Measurements from ENCODE around the gene ASB4. TPM values are rescaled to one million over a fixed set of nuclear protein-coding genes. Genes with fewer than 3 reads are reported as not detected.

Gene ASB4
- total RNA-seq, 4 donors from 2014 or later, result 0.19 TPM; not detected in 3

GRCh38 chr7:95530881-95531280 lies 45.1 kb downstream of the ASB4 start:
- WGBS, 2 donors, result 87 to 100% methylated on average over 1 of the region's 1 CpG
- intact Hi-C loops (cut with DNase I), result no loop called here
- Histone ChIP-seq H3K4me1 (peaks cover 0 to 19% (median 0%) of the 10 kb centered on the region in 3 donors), H3K36me3 (no peaks in the 10 kb centered on the region), H3K4me3 (no peak overlapping the region), H3K27ac (no peak overlapping the region), H3K27me3 (no peaks in the 10 kb centered on the region), H3K9me3 (no peaks in the 10 kb centered on the region)
- no peak for TF ChIP-seq POLR2A (IDR thresholded peaks at IDR 0.05)
- TF ChIP-seq, protein P1, sequence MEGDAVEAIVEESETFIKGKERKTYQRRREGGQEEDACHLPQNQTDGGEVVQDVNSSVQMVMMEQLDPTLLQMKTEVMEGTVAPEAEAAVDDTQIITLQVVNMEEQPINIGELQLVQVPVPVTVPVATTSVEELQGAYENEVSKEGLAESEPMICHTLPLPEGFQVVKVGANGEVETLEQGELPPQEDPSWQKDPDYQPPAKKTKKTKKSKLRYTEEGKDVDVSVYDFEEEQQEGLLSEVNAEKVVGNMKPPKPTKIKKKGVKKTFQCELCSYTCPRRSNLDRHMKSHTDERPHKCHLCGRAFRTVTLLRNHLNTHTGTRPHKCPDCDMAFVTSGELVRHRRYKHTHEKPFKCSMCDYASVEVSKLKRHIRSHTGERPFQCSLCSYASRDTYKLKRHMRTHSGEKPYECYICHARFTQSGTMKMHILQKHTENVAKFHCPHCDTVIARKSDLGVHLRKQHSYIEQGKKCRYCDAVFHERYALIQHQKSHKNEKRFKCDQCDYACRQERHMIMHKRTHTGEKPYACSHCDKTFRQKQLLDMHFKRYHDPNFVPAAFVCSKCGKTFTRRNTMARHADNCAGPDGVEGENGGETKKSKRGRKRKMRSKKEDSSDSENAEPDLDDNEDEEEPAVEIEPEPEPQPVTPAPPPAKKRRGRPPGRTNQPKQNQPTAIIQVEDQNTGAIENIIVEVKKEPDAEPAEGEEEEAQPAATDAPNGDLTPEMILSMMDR (IDR thresholded peaks at IDR 0.05), result no peak
- DNase-seq, result no peak

DNA sequence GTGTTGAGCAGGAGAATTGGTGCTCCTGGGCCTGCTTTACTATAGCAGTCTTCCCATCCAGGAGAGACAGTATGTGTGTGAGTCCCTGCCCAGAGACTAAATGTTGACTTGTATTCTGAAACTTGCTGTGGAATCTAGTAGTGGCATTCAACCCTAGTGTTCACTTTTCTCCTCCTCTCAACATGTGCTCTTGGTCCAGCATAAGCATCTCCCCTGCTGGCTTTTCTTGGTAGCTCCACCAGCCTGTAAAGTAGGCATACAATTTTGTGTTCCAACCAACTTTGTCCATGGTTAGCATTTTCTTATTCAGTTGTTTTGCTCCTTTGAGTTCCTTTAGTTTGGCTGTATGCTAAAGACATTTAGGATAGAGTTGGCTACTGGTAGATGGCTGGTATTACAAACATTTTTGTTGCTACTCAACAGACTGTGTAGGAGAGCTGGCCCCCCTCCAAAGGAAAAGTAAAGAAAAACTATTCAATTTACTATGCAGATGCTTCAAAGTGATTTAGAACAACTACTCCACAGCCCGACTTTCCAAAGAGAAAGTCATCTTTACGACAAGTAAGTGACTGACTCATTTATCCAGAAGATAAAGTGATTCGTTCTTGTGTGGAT lies 46.0 kb downstream of the ASB4 start:
- TF ChIP-seq, protein P1 (IDR thresholded peaks at IDR 0.05), result no peak
- TF ChIP-seq POLR2A (IDR thresholded peaks at IDR 0.05), result no peak
- Histone ChIP-seq H3K4me3 (no peak overlapping the region), H3K27ac (no peak overlapping the region), H3K36me3 (no peaks in the 10 kb centered on the region), H3K27me3 (no peaks in the 10 kb centered on the region), H3K9me3 (no peaks in the 10 kb centered on the region), H3K4me1 (peaks cover 0 to 19% (median 0%) of the 10 kb centered on the region in 3 donors)
- intact Hi-C loops (cut with DNase I), result no loop called here
- WGBS, 2 donors, result 41 to 42% methylated on average over 3 of the region's 3 CpGs
- DNase-seq, result no peak

DNA sequence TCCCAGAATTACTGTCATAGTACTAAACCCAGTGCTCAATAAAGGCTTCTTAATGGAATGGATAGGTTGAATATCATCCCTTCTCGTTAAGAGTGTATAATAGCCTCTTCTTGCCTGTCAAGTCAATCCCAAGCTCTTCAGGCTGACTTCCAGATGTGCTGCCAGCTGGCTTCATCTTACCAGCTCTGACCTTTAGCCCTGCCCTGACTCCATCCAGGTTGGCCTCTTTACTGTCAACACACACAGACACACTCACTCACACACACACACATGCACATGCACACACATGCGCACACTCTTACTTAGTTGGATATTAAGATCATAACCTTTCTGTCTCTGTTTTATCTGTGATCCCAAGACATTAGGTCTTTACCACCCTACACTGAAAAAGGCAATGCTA lies 49.1 kb downstream of the ASB4 start:
- WGBS, 2 donors, result 62 to 71% methylated on average over 2 of the region's 2 CpGs
- Histone ChIP-seq H3K36me3 (no peaks in the 10 kb centered on the region), H3K27me3 (no peaks in the 10 kb centered on the region), H3K4me3 (no peak overlapping the region), H3K27ac (no peak overlapping the region), H3K9me3 (no peaks in the 10 kb centered on the region), H3K4me1 (peaks cover 0 to 4% (median 0%) of the 10 kb centered on the region in 3 donors)
- intact Hi-C loops (cut with DNase I), result no loop called here
- no peak for DNase-seq
- no peak for TF ChIP-seq POLR2A (IDR thresholded peaks at IDR 0.05)
- TF ChIP-seq, protein P1 (IDR thresholded peaks at IDR 0.05), result no peak

- no peak for TF ChIP-seq POLR2A (IDR thresholded peaks at IDR 0.05)
- TF ChIP-seq, protein P1 (IDR thresholded peaks at IDR 0.05), result no peak
- intact Hi-C loops (cut with DNase I), result no loop called here
- DNase-seq, result no peak
- no peak overlapping the region for H3K4me3 ChIP-seq
- H3K27ac ChIP-seq, result no peak overlapping the region
- H3K36me3 ChIP-seq, result no peaks in the 10 kb centered on the region
- 23 to 24% methylated on average over 1 of the region's 1 CpG for WGBS, 2 donors
- H3K27me3 ChIP-seq, result no peaks in the 10 kb centered on the region
- H3K4me1 ChIP-seq, result peaks cover 0 to 4% (median 0%) of the 10 kb centered on the region in 3 donors
- H3K9me3 ChIP-seq, result no peaks in the 10 kb centered on the region
These were observed 49.9 kb downstream of the ASB4 start for GRCh38 chr7:95535662-95536061.

- TF ChIP-seq, protein P1 (IDR thresholded peaks at IDR 0.05), result no peak
- no peak for TF ChIP-seq POLR2A (IDR thresholded peaks at IDR 0.05)
- intact Hi-C loops (cut with DNase I), result no loop called here
- WGBS, 2 donors, result 85 to 90% methylated on average over 2 of the region's 2 CpGs
- no peak overlapping the region for H3K27ac ChIP-seq
- no peaks in the 10 kb centered on the region for H3K27me3 ChIP-seq
- no peaks in the 10 kb centered on the region for H3K36me3 ChIP-seq
- H3K4me3 ChIP-seq, result no peak overlapping the region
- H3K4me1 ChIP-seq, result peaks cover 0 to 4% (median 0%) of the 10 kb centered on the region in 3 donors
- DNase-seq, result no peak
- H3K9me3 ChIP-seq, result no peaks in the 10 kb centered on the region
These were observed 51.0 kb downstream of the ASB4 start for GRCh38 chr7:95536656-95537311.

All from esophagus squamous epithelium (tissue), 5 donors.